ENCODE data around the gene MUTYH.

Gene MUTYH

GRCh38 chr1:45284858-45285257 lies 55.4 kb downstream of the MUTYH start:
- in situ Hi-C loops (cut with HindIII; ENCODE audit: low sequenced_read_pairs) = loop anchor here (25.0 kb wide), 1 partner anchor 273 kb away; the partner anchor contains the start of genes HECTD3 and UROD

GRCh38 chr1:45282351-45282750 lies 57.9 kb downstream of the MUTYH start:
- in situ Hi-C loops (cut with HindIII; ENCODE audit: low sequenced_read_pairs) = loop anchor here (25.0 kb wide), 1 partner anchor 270 kb away; the partner anchor contains the start of genes HECTD3 and UROD

All from endothelial cell of hepatic sinusoid (primary cell).